ENCODE measurements around the gene ERC1. TPM values are rescaled to one million over a fixed set of nuclear protein-coding genes. Genes with fewer than 3 reads are reported as not detected.

Gene ERC1
- total and polyA plus RNA-seq, 7 donors: 4.0 to 35.6 (median 29.4) TPM

DNA sequence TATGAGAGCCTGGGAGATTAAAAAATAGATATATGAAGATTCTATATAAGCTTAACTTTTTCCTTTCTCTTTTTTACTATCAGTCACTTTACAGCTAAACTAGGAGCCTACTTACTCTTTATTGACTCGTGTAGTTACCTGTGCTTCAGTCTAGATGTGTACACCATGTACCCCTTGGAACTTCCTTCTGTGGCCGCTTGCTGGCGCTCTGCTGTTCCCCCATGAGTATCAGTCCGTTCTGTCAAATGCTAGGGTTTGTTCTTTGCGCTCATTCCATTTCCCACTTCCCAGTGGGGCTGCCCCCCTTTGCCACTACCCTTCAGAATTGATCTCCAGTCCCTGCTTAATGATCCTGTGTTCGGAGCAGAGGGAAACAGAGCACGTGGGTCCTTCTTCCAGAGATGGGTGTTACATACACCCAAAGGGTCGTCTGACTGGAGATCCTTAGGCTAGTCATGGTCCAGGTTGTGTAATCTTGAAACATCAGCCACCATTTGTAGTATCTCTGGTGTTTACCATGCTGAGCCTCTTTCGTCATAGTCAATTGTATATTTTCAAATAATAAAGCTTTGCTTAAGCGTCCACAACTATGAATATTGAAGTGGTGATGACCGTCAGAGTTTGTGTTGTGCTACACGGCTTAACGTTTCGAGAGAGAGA, 443.4 kb downstream of the ERC1 start:
- intact Hi-C loops (cut with DNase I): no loop called here
- Histone ChIP-seq H3K27me3 (ENCODE audit: insufficient read depth in 3 of 3, low read length in 2 of 3) (no peaks in the 10 kb centered on the region), H3K9me3 (no peaks in the 10 kb centered on the region), H3K27ac (no peak overlapping the region), H3K4me1 (no peaks in the 10 kb centered on the region), H3K4me3 (no peak overlapping the region), H3K36me3 (ENCODE audit: insufficient read depth in 1 of 2, low read depth in 1 of 2) (no peaks in the 10 kb centered on the region)
- no peak for TF ChIP-seq CTCF (IDR thresholded peaks at IDR 0.05)
- DNase-seq: no peak
- WGBS, 3 donors: 85 to 89% (median 88%) methylated on average over 14 of the region's 14 CpGs
- no peak for ATAC-seq

DNA sequence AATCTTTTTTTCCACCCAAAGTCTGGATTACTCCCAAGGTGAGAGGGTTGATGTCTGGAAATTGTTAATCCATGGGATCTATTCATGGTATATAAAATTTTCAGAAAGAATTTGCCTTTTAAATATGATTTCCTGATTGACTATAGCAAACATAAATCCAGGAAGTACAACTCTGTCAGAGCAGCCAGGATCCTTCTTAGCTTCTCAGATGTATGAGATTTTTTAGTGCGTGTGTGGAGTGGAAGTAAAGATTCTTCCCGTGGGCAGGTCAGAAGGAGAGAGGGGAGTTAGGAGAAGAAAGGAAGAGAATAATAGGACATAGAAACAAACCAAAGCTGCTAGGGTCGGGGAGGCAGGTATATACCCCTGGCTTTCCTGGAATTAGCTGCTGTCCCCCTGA, 444.0 kb downstream of the ERC1 start:
- Histone ChIP-seq H3K27me3 (ENCODE audit: insufficient read depth in 3 of 3, low read length in 2 of 3) (no peaks in the 10 kb centered on the region), H3K36me3 (ENCODE audit: insufficient read depth in 1 of 2, low read depth in 1 of 2) (no peaks in the 10 kb centered on the region), H3K4me1 (no peaks in the 10 kb centered on the region), H3K9me3 (no peaks in the 10 kb centered on the region), H3K27ac (no peak overlapping the region), H3K4me3 (no peak overlapping the region)
- no peak for ATAC-seq
- TF ChIP-seq CTCF (IDR thresholded peaks at IDR 0.05): no peak
- intact Hi-C loops (cut with DNase I): no loop called here
- 69 to 90% (median 85%) methylated on average over 3 of the region's 3 CpGs for WGBS, 3 donors
- DNase-seq: no peak

DNA sequence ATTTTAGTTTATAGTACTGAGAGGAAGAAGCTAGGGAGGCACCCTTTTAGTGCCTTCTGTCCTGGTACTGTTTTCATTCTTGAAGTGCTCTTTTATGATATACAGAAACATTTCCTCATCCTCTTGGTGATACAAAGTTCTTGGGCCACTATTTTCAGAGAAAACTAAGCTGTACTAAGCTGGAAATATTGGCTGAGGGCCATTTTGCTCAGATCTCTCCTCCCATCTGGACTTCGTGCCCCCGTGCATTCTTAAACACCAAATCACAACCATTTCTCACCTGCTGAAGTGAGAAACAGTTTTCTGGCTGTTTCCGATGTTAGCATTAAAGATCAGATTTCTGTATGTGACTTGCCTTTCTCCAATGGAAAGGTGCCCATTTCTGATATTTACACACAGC, 444.4 kb downstream of the ERC1 start:
- Histone ChIP-seq H3K9me3 (no peaks in the 10 kb centered on the region), H3K27ac (no peak overlapping the region), H3K4me1 (no peaks in the 10 kb centered on the region), H3K27me3 (ENCODE audit: insufficient read depth in 3 of 3, low read length in 2 of 3) (no peaks in the 10 kb centered on the region), H3K4me3 (no peak overlapping the region), H3K36me3 (ENCODE audit: insufficient read depth in 1 of 2, low read depth in 1 of 2) (no peaks in the 10 kb centered on the region)
- DNase-seq (no peak), ATAC-seq (no peak)
- intact Hi-C loops (cut with DNase I): no loop called here
- TF ChIP-seq CTCF (IDR thresholded peaks at IDR 0.05): no peak
- 36 to 52% (median 42%) methylated on average over 3 of the region's 3 CpGs for WGBS, 3 donors

DNA sequence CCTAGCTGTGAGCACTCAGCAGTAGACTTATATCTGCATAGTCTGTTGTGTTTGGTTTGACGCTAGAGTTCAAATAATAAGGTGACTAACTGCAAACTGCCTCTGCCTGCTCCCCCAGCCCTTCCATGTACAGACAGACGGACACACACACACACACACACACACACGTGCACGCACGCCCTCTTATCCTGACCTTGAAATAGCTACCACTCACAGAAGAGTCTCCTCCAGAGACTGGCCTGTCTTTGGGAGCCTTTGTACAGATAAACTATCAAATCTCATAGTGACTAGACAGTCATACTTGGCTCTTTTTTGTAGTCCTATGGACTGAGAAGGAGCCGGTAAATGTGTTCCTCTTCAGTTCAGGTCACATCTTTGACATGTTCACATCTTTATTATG, 445.0 kb downstream of the ERC1 start:
- no peak for DNase-seq

More for the DNA sequence above, 445.0 kb downstream of the ERC1 start:
- TF ChIP-seq CTCF (IDR thresholded peaks at IDR 0.05): no peak
- no peak overlapping the region for H3K4me3 ChIP-seq
- 90 to 97% (median 94%) methylated on average over 6 of the region's 6 CpGs for WGBS, 3 donors
- no peaks in the 10 kb centered on the region for H3K4me1 ChIP-seq
- H3K27me3 ChIP-seq (ENCODE audit: insufficient read depth in 3 of 3, low read length in 2 of 3): no peaks in the 10 kb centered on the region
- intact Hi-C loops (cut with DNase I): no loop called here
- H3K9me3 ChIP-seq: no peaks in the 10 kb centered on the region
- H3K36me3 ChIP-seq (ENCODE audit: insufficient read depth in 1 of 2, low read depth in 1 of 2): no peaks in the 10 kb centered on the region
- no peak overlapping the region for H3K27ac ChIP-seq
- no peak for ATAC-seq
